AML-193 (cell line): ENCODE data around the gene OSBPL5.
"Not testable (repeated sequence)": the region's sequence is repeated elsewhere in the genome, so short reads cannot be mapped to it uniquely, and the experiment has no call there.

ENCODE experiments used
- DNase-seq, 2 experiments: peaks; one replicate each; lab custom pipeline; 2025; lab: John Stamatoyannopoulos, UW

Gene OSBPL5

DNA sequence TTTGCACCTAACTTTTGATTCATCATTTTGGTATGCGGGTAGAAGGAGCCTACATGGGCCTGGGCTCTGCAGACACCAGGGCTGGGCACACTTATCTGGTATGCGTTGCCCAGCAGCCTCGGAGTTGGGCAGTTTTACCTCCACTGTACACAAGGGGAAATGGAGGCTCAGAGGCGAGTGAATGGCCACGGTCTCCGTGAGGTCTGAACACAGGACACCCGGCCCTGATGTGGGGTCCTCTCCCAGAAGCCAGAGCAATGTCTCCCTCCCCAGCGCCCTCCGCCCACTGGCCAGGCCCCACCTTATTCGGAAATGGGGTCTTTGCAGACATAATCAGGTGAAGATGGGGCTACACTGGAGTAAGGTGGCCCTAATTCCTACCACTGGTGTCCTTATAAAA, 43.7 kb downstream of the OSBPL5 start:
- DNase-seq = no peak

DNA sequence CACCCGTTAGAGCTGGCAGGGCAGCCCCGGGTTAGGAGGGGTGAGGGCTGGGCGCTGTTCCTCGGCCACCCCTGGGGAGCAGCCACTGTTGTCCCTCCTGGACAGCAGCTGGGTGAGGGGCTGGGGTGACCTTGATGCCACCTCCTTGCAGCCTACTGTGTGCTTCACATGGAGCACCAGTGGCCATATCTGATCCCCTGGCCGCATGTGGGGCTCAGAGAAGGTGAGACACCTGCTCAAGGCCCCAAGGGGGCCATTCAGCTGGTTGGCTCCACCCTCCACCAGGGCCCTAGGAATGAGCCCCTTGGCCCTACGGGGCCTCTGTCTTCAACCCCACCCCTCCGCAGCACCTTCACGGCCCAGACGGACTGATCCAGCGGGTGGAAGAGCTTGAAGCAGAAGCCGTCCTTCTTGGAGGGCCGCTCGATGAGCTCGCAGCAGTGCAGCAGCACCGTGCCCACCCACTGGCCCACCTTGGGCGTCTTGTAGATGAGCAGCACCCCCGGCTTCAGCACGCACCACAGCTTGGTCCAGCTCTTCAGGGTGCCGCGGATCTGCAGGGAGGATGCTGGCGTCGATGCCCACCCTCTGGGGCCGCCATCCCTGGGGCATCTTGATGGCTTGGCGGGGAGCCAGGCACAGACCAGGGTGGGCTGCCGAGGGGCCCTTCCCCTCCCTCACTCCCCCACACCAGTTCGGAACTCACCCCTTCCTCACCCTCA, 44.9 kb downstream of the OSBPL5 start:
- no peak for DNase-seq

DNA sequence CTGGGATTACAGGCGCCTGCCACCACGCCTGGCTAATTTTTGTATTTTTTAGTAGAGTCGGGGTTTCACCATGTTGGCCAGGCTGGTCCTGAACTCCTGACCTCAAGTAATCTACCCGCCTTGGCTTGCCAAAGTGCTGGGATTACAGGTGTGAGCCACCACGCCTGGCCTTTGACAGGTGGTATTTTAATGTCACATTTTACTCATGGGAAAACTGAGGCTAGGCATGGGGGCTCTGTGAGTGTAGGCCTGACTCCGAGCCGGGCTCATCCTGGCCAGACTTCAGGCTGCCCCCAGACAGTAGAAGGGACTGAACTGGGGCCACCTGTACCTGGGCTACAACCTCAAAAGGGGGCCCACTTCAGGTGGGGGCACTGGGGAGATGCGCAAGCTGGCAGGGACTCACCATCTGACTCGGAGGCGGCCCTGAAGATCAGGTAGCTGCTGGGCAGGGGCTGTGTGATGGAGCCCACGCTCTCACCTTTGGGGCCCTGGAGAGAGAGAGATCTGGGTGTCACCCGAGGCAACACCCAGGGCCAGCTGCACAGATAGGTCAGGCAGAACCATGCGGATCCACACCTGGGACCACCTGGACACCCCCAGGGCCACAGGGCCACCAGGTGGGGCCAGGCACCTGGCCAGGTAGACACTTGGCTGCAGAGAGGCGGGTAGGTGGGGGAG, 45.8 kb downstream of the OSBPL5 start:
- no peak for DNase-seq

DNA sequence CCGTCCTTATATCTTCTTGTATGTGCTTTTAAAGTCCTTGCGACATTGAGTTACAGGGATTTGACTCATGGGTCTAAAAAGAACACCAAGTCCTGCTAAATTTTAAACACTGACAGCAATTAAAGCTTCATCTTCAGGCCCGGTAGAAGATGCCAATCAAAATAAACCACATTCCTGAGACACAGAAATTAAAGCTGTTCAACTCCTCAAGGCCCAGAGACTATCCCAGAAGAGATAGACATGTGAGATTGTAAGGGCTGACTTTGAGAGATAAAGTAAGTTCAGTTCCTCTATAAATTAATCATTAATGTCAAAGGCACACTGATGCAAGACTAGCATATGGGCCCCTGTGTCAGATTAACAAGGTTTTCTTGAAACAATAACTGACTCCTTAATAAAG, 49.8 kb downstream of the OSBPL5 start:
- no peak for DNase-seq

DNA sequence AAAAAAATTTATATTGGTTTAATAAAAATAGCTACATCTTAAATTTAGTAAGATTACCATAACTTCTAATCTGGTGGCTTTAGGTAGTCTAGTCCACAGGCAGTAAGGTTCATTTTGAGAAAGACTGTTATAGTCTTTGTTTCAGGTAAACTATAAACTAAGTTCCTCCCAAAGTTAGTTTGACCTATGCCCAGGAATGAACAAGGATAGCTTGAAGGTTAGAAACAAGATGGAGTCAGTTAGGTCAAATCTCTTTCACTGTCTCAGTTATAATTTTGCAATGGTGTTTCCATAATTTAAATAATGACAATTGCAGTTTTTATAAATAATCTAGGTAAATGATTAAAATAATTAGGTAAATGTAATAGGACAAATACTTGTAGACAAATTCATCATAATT, 51.4 kb downstream of the OSBPL5 start:
- not testable (repeated sequence) for DNase-seq

DNA sequence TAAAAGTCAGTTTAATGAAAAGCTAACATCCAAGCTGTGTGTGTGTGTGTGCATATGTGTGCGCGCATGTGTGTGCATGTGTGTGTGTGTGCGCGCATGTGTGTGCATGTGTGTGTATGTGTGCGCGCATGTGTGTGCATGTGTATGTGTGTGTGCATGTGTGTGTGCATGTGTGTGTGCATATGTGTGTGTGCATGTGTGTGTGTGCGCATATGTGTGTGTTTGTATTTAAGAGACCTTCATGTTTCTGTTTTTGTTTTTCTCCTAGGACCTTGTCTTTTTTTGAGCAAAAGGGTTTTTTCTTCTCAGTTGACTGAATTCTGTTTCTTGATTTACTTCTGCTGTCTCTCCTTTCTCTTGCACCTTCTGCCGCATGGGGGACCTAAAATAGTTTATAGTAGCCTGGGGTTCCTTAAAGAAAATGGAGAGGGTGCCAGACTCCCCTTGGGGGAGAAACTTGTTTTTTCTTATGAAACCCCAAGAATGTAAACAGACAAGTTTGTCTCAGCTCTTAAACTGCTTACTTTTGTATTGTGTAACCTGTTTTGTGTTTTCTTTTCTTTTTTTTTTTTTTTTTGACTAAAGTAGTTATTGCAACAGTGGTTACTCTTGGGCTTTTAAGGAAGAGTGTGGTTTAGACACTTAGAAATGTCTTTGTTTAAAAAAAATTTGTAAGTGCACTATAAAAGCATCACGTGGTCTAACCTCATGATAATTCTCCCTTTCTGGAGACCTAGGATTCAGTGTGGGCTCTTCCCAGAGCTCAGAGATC, 53.0 kb downstream of the OSBPL5 start:
- DNase-seq = peak; percentile 74 to 79

DNA sequence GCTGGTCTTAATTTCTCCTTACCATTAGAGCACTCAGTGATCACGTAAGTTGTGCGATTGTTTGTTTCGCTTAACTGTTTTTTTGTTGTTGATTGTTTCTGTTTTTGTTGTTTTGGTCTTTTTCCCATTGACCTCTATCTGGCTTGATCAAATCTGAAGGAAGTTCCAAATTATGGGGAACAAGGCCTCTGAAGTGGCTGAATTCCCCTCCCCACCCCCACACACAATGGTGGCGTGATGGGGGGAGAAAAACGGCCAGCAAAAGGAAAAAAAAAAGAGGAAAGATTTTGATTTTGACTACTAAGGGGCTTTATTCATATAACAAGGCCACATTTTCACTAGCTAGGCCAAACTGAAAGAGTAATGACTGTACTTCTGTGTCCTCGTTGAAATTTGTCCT, 53.6 kb downstream of the OSBPL5 start:
- DNase-seq = no peak

DNA sequence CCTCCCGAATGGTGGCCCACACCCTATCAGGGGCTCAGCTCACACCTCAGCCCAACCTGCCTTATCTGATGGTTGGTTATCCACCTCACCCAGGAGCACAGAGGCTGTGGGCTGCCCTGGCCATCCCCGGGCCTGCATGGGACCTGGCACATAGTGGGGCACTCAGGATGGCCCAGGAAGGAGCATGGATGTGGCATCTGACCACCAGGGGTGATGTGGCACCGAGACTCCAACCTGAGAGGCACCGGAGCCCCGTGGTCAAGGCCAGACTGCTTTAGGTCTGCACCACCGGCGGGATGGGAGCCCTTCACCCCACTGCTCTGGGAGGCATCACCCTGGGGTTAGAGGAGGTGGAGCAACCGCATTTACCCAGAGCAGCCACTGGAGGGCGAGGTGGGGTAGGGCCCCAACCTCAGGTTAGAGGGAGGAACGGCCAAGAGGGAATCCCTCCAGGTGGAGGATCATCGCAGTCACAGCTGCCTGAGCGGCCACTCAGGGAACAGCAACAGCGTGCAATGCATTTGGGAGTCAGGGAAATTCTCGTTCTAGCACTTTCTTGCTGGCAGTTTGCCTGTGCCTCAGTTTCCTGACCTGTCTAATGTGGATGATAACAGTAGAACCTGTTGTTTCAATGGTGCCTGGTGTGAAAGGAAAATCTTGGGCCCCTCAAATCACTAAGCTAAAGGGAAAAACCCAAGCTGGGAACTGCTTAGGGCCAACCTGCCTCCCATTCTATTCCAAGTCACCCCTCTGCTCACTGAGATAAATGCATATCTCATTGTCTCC, 55.0 kb downstream of the OSBPL5 start:
- peak; percentile 12 to 35 for DNase-seq

DNA sequence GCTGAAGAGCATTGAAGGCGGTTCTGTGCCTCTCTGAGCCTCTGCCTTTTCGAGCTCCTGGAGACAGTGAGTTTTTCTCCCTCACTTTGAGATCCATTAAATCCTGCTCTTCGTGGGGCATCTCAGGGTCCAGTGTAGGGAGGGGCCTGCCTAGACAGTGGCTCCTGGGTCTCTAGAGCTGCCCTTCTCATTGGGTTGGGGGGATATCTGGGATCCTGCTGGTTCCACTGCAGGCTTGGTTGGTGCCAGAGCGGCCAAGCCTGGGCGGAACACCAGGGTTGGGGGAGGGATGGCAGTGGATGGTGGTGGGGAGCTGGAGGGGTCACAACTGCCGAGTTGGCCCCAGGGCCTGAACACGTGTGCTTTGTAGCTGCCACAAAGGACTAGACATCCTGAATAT, 55.7 kb downstream of the OSBPL5 start:
- no peak for DNase-seq

DNA sequence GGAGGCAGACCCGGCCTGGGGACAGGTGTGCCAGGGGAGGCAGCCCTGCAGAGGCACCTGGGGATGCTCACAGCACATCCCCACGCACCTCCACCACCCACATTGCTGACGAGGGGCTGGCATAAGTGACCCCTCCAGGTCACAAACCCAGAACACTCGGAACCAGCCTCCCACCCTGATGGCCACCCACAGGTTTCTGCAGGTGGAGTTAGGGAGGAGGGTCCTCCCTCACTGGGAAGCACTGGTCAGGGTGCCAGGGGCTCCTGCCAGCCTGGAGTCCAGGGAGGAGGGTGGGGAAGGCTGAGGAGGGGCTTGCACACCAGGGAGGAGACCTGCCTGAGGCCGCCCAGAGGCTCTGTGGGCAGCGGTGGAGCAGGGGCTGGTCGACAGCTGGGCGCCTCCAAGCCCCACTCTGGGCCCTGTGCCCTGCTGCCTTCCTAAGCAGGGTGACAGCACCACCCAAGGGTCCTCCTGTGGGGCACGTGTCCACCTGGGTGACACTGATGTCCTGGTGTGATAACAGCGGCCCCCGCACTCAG, 56.9 kb downstream of the OSBPL5 start:
- DNase-seq = no peak

DNA sequence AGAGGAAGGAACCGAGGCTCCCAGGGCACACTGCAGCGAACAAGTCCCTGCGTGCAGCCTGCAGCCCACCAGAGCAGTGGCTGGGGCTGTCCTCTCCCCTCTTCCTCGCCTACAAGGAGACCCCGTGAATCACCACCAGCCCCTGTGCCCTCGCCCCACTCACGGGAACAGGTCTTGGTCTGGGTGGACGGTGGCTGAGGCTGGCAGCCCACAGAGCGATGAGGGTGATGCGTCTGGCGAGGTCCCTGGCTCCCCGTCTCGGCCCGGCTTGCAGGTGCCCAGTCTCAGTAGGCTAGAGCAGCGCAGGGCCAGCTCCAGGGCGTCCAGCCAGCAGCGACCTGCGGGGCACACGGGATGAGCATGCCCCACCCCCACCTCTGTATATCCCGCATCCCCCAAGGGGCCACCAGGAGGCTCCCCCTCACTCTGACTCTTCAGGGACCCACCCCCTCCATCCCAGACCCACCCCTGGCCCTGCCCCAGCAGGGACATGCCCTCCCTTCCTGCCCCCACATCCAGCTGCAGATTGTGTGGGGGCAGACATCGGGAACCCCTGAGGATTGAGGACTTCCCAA, 57.4 kb downstream of the OSBPL5 start:
- DNase-seq = no peak

DNA sequence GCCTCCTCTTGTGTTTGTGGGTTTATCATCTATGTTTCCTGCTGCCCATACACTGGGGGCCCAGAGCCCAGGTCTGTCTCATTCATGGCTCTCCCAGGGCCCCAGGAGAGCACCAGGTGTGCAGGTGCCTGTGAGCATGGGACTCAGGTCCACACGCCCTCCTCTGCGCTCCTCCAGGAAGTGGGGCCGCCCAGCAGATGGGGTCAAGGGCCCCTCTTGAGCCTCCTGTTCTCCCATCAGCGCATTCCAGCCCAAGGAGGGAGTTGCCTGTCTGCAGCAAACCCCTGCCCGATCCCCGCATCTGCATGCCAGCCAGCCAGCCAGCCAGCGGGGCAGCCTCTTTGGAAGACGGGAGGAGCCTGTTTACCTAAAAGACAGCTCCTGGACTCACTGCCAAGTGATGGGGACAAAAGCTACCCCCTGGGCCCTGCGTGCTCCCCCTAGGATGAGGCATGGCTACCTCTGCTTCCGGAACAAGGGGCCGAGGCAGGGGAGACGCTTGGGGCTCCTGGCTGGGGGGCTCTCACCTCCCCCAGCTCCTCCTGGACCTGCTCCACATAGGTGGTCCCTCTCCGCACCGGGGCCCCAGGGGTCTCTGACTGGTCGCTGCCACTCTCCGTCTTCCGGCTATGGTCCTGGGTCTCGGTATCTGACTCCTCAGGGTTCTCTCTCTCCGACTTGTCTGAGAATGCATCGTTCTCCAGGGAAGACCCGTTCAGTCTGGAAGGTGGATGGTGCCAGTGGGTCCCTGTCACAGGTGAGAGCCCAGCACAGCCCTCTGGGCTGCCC, 58.2 kb downstream of the OSBPL5 start:
- no peak for DNase-seq

DNA sequence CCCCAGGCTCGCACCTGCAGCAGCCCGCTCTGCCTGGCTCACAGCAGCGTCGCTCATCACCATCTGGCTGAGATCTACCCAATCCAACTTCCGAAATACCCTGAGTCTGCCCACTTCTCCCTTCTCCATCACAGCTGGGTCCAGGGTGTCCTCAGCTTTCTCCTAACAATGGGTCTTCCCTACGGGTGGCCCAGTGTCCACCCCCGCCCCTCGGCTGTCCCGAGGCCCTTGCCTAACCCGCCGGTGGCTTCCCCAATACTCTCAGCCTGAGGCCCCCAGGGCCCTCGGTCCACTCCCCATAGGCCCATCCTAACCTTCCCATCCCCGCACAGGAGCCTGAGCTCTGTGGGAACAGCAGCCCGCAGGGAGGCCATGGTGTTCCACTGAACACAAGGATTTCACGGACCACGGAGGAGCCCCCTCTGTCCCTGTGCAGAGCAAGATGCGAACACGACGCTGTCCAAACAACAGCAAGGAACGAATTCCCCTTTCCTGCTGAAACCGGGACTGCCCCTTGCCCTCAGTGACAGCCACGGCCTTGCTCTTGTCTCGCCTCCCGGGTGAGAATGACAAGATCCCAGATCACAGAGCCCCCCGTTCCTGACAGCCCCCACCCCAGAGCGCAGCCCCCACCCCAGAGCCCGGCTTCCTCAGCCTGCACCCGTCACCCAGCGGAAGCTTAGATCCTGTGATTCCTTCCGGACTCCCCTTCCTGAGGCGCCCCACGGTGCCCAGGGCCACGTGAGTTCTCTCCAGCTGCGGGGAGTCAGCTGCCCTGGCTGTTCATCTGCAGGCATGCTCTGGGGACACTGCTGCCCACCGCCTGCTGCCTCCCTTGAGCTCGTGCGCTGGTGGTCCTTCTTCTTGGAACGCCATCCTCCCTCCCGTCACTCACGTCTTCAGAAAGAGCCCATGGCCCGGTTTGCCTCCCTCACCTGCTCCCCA, 59.0 kb downstream of the OSBPL5 start:
- no peak for DNase-seq

DNA sequence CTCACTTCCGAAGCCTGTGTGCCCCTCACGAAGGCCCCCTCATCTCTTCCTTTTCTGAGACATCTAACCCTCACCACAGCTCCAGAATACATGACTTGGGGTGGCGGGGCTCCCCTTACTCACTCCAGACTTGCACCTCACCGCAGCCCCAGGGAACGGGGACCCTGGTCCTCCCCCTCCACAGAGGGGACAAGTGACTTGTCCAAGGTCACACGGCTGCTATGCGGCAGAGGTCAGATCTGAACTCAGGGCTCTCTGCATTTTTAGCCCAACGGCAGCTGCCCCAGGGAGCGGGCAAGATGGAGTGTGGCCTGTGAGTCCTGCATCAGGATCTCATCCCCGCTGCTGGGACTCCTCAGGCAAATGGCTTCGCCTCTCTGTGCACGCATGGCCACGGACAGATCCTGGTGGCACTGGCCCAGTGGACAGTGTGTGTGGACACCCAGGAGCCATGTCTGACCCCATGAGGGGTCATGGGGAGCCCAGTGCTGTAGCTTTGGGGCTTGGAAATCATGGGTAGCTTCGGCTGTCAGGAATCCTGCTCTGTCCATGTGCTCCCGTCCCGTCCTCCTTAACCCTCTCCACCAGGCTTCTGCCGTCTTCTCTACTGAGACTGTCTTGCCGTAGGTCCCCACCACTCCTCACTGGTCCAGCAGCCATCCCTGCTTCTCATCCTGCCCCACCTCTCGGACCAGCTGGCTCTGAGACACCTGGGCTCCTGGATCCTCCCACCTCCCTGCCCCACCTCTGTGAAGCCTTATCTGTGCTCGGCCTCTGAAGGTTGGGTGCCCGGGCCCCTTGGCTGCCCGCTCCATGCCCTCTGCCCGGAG, 59.9 kb downstream of the OSBPL5 start:
- DNase-seq = no peak

DNA sequence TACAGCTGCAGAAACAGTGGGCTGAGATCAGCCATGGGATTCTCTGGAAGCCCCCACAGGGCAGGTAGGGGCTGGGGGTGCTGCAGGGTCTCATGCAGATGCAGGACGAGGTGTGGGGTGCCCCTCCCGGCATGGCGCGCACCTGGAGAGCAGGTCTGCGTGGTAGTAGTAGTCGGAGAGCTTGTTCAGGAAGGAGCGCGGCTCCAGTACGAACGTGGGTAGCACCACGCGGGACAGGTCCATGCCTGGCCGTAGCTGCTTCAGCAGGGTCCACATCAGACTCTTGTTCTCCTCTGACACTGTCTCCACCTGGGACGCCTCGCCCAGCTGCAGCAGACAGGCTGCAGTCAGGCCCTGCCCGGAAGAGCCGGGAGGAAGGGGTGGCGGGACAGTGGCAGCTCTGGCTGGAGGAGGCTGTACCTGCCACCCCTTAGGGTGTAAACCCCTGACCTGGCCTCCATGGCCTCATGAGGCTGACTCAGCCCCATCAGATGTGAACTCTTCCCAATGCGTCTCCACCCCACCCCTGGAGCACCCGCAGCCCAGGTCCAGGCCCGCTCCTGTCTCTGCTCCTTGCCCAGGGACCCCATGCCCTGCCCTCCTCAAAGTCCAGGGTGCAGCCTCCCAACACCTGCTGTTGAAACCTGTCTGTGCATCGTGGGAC, 60.9 kb downstream of the OSBPL5 start:
- no peak for DNase-seq

DNA sequence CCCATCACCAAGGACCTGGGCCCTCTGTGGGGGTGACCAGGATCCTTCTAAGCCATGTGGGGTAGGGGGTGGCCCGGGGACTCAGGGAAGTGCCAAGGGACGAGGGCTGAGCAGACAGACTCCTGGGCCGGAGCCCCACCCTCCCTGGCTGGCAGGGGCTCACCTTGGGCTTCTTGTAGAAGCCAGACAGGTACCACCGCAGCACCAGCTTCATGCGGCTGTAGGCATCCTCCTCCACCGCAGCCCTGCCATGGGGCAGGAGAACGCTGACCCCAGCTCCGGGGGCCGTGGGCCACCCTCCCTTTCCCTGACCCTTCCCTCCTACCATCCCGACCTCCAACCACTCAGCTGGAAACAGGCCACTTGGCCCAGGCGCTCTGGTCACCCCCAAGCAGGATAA, 62.0 kb downstream of the OSBPL5 start:
- DNase-seq = no peak

DNA sequence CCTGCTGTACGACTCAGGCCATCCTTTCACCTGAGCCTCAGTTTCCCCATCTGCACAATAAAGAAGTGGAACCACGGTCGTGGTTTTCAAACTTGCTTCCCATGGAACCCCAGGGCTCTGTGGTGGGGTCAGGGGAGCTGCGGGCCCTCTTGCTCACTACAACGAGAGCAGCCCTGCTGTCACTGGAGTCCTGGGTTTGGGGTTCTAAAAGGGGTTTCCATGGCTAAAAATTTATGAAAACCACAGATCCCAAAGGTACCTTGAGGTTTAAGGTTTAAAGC, 62.5 kb downstream of the OSBPL5 start:
- no peak for DNase-seq

DNA sequence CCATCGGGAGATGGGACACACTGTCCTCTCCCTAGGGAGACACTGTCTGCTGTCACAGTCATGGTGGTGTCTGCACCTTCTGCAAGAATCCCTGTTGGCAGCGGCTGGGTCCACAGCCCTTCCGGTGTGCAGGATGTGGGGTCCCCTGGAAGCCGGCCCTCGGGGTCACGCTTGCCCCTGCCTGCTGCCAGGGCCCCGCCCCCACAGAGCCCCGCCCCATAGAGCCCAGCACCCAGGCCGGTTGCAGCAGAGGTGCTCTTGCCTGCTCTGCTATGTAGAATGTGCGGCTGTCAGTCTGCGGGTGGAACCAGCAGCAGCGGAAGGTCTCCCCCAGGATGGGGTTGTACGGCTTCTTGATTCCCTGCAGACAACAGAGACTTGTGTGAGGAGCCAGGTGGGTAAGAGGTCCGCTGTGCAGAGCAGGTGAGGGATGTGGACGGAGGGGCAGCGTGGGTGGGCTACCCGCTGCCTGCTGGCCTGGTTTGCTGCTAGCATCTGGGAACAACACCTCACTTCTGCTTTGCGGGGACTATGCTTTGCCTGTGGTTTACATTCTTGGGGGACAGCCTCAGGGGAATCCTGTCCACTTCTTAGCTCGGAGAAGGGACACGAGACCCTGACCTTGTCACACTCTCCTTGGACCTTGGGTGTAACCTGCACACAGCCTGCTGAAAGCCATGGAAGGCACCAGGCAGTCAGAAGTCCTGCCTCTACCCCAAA, 63.0 kb downstream of the OSBPL5 start:
- no peak for DNase-seq
